Measurements from ENCODE around the gene UQCC3.
"Not testable (repeated sequence)": the region's sequence is repeated elsewhere in the genome, so short reads cannot be mapped to it uniquely, and the experiment has no call there.

UQCC3 gene

GRCh38 chr11:62682518-62682917 is 11.0 kb downstream of the UQCC3 start:
- no peak overlapping the region for H3K4me3 ChIP-seq (ENCODE audit: low read length)
- H3K9me3 ChIP-seq (replicated peaks; ENCODE audit: low read length) = no peaks in the 10 kb centered on the region
- no peak overlapping the region for H3K9ac ChIP-seq (ENCODE audit: low read depth, low read length)
- H3K4me1 ChIP-seq (ENCODE audit: control insufficient read depth, insufficient read depth, low read length) = peaks cover 20% of the 10 kb centered on the region
- peaks cover 2% of the 10 kb centered on the region for H3K36me3 ChIP-seq (ENCODE audit: insufficient read depth, low read length)
- no peaks in the 10 kb centered on the region for H3K27me3 ChIP-seq (ENCODE audit: control insufficient read depth, insufficient read depth, low read length)
- H3K4me2 ChIP-seq (ENCODE audit: low read length) = no peak overlapping the region

- H3K4me3 ChIP-seq (ENCODE audit: low read length) = no peak overlapping the region
- H3K9ac ChIP-seq (ENCODE audit: low read depth, low read length) = no peak overlapping the region
These were observed 16.3 kb downstream of the UQCC3 start for GRCh38 chr11:62687508-62688396.

GRCh38 chr11:62688491-62688890 is 17.0 kb downstream of the UQCC3 start:
- Histone ChIP-seq H3K9me3 (replicated peaks; ENCODE audit: low read length) (no peaks in the 10 kb centered on the region), H3K4me1 (ENCODE audit: control insufficient read depth, insufficient read depth, low read length) (peaks cover 21% of the 10 kb centered on the region), H3K27me3 (ENCODE audit: control insufficient read depth, insufficient read depth, low read length) (no peaks in the 10 kb centered on the region), H3K36me3 (ENCODE audit: insufficient read depth, low read length) (peaks cover 28% of the 10 kb centered on the region), H3K4me2 (ENCODE audit: low read length) (peak overlapping the region; percentile 6), H3K4me3 (ENCODE audit: low read length) (no peak overlapping the region), H3K9ac (ENCODE audit: low read depth, low read length) (no peak overlapping the region)

More at GRCh38 chr11:62687508-62688396, 16.3 kb downstream of the UQCC3 start:
- Histone ChIP-seq H3K9me3 (replicated peaks; ENCODE audit: low read length) (no peaks in the 10 kb centered on the region), H3K4me1 (ENCODE audit: control insufficient read depth, insufficient read depth, low read length) (peaks cover 21% of the 10 kb centered on the region), H3K4me2 (ENCODE audit: low read length) (peak overlapping the region; percentile 6), H3K27me3 (ENCODE audit: control insufficient read depth, insufficient read depth, low read length) (no peaks in the 10 kb centered on the region), H3K36me3 (ENCODE audit: insufficient read depth, low read length) (peaks cover 24% of the 10 kb centered on the region)

GRCh38 chr11:62689421-62690183 is 18.1 kb downstream of the UQCC3 start, which contains the start of gene LRRN4CL:
Gene LRRN4CL, minus strand, starts transcription at chr11:62689530. Its CDS starts 1,022 bp downstream, at chr11:62688508.
- H3K9ac ChIP-seq (ENCODE audit: low read depth, low read length) = peak within 1 kb of the TSS; percentile 33
- H3K4me1 ChIP-seq (ENCODE audit: control insufficient read depth, insufficient read depth, low read length) = peaks cover 21% of the 10 kb centered on the region
- no peaks in the 10 kb centered on the region for H3K9me3 ChIP-seq (replicated peaks; ENCODE audit: low read length)
- peaks cover 32% of the 10 kb centered on the region for H3K36me3 ChIP-seq (ENCODE audit: insufficient read depth, low read length)
- no peaks in the 10 kb centered on the region for H3K27me3 ChIP-seq (ENCODE audit: control insufficient read depth, insufficient read depth, low read length)
- peak within 1 kb of the TSS; percentile 33 for H3K4me2 ChIP-seq (ENCODE audit: low read length)
- H3K4me3 ChIP-seq (ENCODE audit: low read length) = peak within 1 kb of the TSS; percentile 22

GRCh38 chr11:62693624-62694023 is 22.2 kb downstream of the UQCC3 start:
- not testable (repeated sequence) for H3K27me3 ChIP-seq (ENCODE audit: control insufficient read depth, insufficient read depth, low read length); H3K4me3 ChIP-seq (ENCODE audit: low read length); H3K9ac ChIP-seq (ENCODE audit: low read depth, low read length); H3K4me2 ChIP-seq (ENCODE audit: low read length); H3K9me3 ChIP-seq (replicated peaks; ENCODE audit: low read length)
- peaks cover 17% of the 10 kb centered on the region for H3K4me1 ChIP-seq (ENCODE audit: control insufficient read depth, insufficient read depth, low read length)
- H3K36me3 ChIP-seq (ENCODE audit: insufficient read depth, low read length) = peaks cover 32% of the 10 kb centered on the region

GRCh38 chr11:62694455-62695167 is 23.1 kb downstream of the UQCC3 start:
- Histone ChIP-seq H3K4me2 (ENCODE audit: low read length) (no peak overlapping the region), H3K4me3 (ENCODE audit: low read length) (no peak overlapping the region), H3K27me3 (ENCODE audit: control insufficient read depth, insufficient read depth, low read length) (no peaks in the 10 kb centered on the region), H3K36me3 (ENCODE audit: insufficient read depth, low read length) (peaks cover 32% of the 10 kb centered on the region), H3K4me1 (ENCODE audit: control insufficient read depth, insufficient read depth, low read length) (peaks cover 9% of the 10 kb centered on the region), H3K9ac (ENCODE audit: low read depth, low read length) (peak overlapping the region; percentile 22), H3K9me3 (replicated peaks; ENCODE audit: low read length) (no peaks in the 10 kb centered on the region)

GRCh38 chr11:62702246-62702645 is 30.8 kb downstream of the UQCC3 start:
- H3K4me1 ChIP-seq (ENCODE audit: control insufficient read depth, insufficient read depth, low read length) = peaks cover 14% of the 10 kb centered on the region
- no peak overlapping the region for H3K9ac ChIP-seq (ENCODE audit: low read depth, low read length)
- no peak overlapping the region for H3K4me2 ChIP-seq (ENCODE audit: low read length)
- no peaks in the 10 kb centered on the region for H3K27me3 ChIP-seq (ENCODE audit: control insufficient read depth, insufficient read depth, low read length)
- no peaks in the 10 kb centered on the region for H3K9me3 ChIP-seq (replicated peaks; ENCODE audit: low read length)
- H3K4me3 ChIP-seq (ENCODE audit: low read length) = no peak overlapping the region
- H3K36me3 ChIP-seq (ENCODE audit: insufficient read depth, low read length) = peaks cover 10% of the 10 kb centered on the region

GRCh38 chr11:62703921-62704320 is 32.4 kb downstream of the UQCC3 start:
- peaks cover 20% of the 10 kb centered on the region for H3K4me1 ChIP-seq (ENCODE audit: control insufficient read depth, insufficient read depth, low read length)
- H3K9me3 ChIP-seq (replicated peaks; ENCODE audit: low read length); H3K36me3 ChIP-seq (ENCODE audit: insufficient read depth, low read length); H3K9ac ChIP-seq (ENCODE audit: low read depth, low read length); H3K4me2 ChIP-seq (ENCODE audit: low read length); H3K27me3 ChIP-seq (ENCODE audit: control insufficient read depth, insufficient read depth, low read length); H3K4me3 ChIP-seq (ENCODE audit: low read length): not testable (repeated sequence)

- H3K9ac ChIP-seq (ENCODE audit: low read depth, low read length) = peak overlapping the region; percentile 78
- H3K4me3 ChIP-seq (ENCODE audit: low read length) = peak overlapping the region; percentile 92
- no peaks in the 10 kb centered on the region for H3K9me3 ChIP-seq (replicated peaks; ENCODE audit: low read length)
- peak overlapping the region; percentile 87 for H3K4me2 ChIP-seq (ENCODE audit: low read length)
- H3K27me3 ChIP-seq (ENCODE audit: control insufficient read depth, insufficient read depth, low read length) = no peaks in the 10 kb centered on the region
- H3K4me1 ChIP-seq (ENCODE audit: control insufficient read depth, insufficient read depth, low read length) = peaks cover 32% of the 10 kb centered on the region
- H3K36me3 ChIP-seq (ENCODE audit: insufficient read depth, low read length) = peaks cover 11% of the 10 kb centered on the region
These were observed 33.9 kb downstream of the UQCC3 start for GRCh38 chr11:62705413-62705812.

- Histone ChIP-seq H3K9ac (ENCODE audit: low read depth, low read length) (peak overlapping the region; percentile 78), H3K27me3 (ENCODE audit: control insufficient read depth, insufficient read depth, low read length) (no peaks in the 10 kb centered on the region), H3K9me3 (replicated peaks; ENCODE audit: low read length) (no peaks in the 10 kb centered on the region), H3K36me3 (ENCODE audit: insufficient read depth, low read length) (peaks cover 13% of the 10 kb centered on the region), H3K4me2 (ENCODE audit: low read length) (peak overlapping the region; percentile 91), H3K4me1 (ENCODE audit: control insufficient read depth, insufficient read depth, low read length) (peaks cover 33% of the 10 kb centered on the region), H3K4me3 (ENCODE audit: low read length) (peak overlapping the region; percentile 92)
These were observed 34.7 kb downstream of the UQCC3 start for GRCh38 chr11:62705880-62706849.
